Right atrium auricular region (tissue), 2 donors: ENCODE data around the gene CDH13. TPM values are rescaled to one million over a fixed set of nuclear protein-coding genes. Genes with fewer than 3 reads are reported as not detected.

ENCODE experiments used
- DNase-seq: peaks from one replicate; pipeline ENCODE4 v3.0.0-alpha.2; 2019; ENCODE audit warnings: low spot score
- H3K27ac ChIP-seq, 2 donors: fragments of 200-600 bp; sonication (generic); 1 replicate in 1 of 2; 2 replicates in 1 of 2; pipeline ENCODE4 v1.5.1; 2016 to 2019
- H3K27me3 ChIP-seq, 2 donors: fragments of 200-600 bp; sonication (generic); one replicate each; pipeline versions ENCODE4 v1.5.1 to v1.6.0; 2017 to 2019
- H3K36me3 ChIP-seq: fragments of 200-600 bp; sonication (generic); one replicate; pipeline ENCODE4 v1.5.1; 2016
- H3K4me1 ChIP-seq, 2 donors: fragments of 200-600 bp; sonication (generic); one replicate each; pipeline versions ENCODE4 v1.5.1 to v1.6.0; 2017 to 2019
- H3K4me3 ChIP-seq, 2 donors: fragments of 200-600 bp; sonication (generic); 1 replicate in 1 of 2; 2 replicates in 1 of 2; pipeline ENCODE4 v1.5.1; 2017 to 2019; ENCODE audit warnings: mild to moderate bottlenecking in 1 of 2, moderate library complexity in 1 of 2
- H3K9me3 ChIP-seq, 2 donors: fragments of 200-600 bp; sonication (generic); one replicate each; pipeline ENCODE4 v1.5.1; 2019
- total RNA-seq, 2 donors: library from RNA; depleted of rRNA; stranded (reverse); fragments of >200 nt; gene quantifications; one replicate each; pipeline ENCODE4 v1.1.0, GENCODE V29; 2016
- TF ChIP-seq, protein P1 (sequence below), 2 donors: fragments of 200-600 bp; sonication (generic); IDR thresholded peaks; one replicate each; pipeline ENCODE4 v1.5.1; 2019; ENCODE audit warnings: antibody characterized with exemption in 2 of 2

The CDH13 gene
- total RNA-seq, 2 donors from 2014 or later: 75.4 to 85.9 TPM

DNA sequence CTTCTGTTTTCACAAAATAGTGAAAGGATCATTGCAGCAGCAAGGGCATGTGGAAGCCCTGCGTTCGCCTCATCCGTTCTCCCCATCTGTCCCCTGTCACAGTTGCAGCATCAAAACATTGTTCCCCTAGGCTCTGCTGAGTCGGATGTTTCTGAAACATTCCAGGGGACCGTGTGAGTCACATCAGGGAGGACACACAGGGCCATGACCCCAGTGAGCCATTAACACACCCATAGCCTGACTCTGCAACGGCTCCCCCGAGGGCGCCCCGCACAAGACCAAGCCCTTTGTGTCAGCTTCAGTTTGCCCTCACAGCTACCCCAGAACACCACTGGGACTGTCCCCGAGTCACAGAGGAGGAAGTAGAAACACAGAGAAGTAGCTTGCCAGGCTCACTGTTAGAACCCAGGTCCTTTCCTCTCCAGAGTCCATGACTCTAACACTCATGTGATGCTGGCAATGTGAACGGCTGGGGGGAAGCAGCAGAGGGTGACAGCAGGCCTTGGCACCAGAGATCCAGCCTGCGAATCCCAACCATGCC lies 1117.7 kb downstream of the CDH13 start:
- Histone ChIP-seq H3K36me3 (peaks cover 6% of the 10 kb centered on the region), H3K4me1 (no peaks in the 10 kb centered on the region), H3K4me3 (no peak overlapping the region), H3K27me3 (no peaks in the 10 kb centered on the region), H3K9me3 (no peaks in the 10 kb centered on the region), H3K27ac (no peak overlapping the region)
- peak; percentile 68 for DNase-seq
- TF ChIP-seq, protein P1, sequence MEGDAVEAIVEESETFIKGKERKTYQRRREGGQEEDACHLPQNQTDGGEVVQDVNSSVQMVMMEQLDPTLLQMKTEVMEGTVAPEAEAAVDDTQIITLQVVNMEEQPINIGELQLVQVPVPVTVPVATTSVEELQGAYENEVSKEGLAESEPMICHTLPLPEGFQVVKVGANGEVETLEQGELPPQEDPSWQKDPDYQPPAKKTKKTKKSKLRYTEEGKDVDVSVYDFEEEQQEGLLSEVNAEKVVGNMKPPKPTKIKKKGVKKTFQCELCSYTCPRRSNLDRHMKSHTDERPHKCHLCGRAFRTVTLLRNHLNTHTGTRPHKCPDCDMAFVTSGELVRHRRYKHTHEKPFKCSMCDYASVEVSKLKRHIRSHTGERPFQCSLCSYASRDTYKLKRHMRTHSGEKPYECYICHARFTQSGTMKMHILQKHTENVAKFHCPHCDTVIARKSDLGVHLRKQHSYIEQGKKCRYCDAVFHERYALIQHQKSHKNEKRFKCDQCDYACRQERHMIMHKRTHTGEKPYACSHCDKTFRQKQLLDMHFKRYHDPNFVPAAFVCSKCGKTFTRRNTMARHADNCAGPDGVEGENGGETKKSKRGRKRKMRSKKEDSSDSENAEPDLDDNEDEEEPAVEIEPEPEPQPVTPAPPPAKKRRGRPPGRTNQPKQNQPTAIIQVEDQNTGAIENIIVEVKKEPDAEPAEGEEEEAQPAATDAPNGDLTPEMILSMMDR (IDR thresholded peaks at IDR 0.05): no peak

DNA sequence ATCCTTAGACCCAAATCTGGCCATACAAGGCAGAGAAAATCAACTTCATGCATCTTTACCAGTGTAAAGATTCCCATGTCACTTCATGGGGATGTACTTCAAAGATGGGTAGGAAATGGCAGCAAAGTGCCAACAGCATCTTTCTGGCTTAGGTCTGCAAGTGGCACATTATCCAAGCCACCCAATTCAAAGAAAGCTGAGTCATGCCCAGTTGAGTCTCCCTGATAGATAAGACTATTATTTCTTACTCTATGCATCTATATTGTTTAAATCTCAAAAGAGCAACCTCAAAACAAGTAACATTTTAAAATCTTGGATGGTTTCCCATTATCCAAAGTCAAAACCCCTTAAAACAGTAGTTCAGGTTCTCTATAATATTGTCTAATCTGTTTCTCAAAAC lies 1119.8 kb downstream of the CDH13 start:
- no peak overlapping the region for H3K27ac ChIP-seq
- TF ChIP-seq, protein P1 (IDR thresholded peaks at IDR 0.05): no peak

DNA sequence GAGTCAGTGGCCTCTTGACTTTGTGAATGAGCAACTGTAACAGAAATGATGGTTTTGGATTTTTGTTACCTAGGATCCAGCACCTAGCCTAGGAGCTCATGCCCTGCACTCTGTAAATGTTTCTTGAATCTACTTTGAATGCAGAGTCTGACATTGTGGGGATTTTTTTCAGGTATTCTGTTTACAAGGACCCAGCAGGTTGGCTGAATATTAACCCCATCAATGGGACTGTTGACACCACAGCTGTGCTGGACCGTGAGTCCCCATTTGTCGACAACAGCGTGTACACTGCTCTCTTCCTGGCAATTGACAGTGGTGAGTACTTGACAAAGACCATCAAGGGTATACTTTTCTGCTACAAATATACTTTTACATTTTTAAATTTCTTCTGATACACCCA lies 1121.2 kb downstream of the CDH13 start:
- Histone ChIP-seq H3K27ac (no peak overlapping the region), H3K36me3 (peaks cover 6% of the 10 kb centered on the region), H3K4me1 (no peaks in the 10 kb centered on the region), H3K27me3 (no peaks in the 10 kb centered on the region), H3K4me3 (no peak overlapping the region), H3K9me3 (no peaks in the 10 kb centered on the region)
- TF ChIP-seq, protein P1 (IDR thresholded peaks at IDR 0.05): no peak
- DNase-seq: no peak

More for the DNA sequence above, 1119.8 kb downstream of the CDH13 start:
- H3K9me3 ChIP-seq: no peaks in the 10 kb centered on the region
- H3K27me3 ChIP-seq: no peaks in the 10 kb centered on the region
- no peak for DNase-seq
- no peak overlapping the region for H3K4me3 ChIP-seq
- peaks cover 6% of the 10 kb centered on the region for H3K36me3 ChIP-seq
- H3K4me1 ChIP-seq: no peaks in the 10 kb centered on the region

DNA sequence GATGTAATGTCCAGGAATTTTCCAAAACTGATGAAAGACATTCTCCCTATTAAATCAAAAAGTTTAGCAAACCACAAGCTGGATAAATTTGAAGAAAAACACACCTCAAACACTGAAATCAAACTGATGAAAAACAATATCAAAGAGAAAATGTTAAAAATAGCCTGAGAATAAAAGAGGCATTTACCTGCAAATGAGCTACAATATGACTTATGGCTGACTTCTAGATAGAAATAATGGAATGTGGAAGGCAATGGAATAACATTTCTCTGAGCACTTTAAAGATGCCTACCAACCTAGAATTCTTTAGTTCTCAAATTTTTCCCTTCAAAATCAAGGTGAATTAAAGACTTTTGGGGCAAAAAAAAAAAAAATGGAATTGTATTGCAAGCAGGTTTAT lies 1128.6 kb downstream of the CDH13 start:
- no peak overlapping the region for H3K27ac ChIP-seq
- no peaks in the 10 kb centered on the region for H3K4me1 ChIP-seq
- H3K36me3 ChIP-seq: no peaks in the 10 kb centered on the region
- H3K27me3 ChIP-seq: no peaks in the 10 kb centered on the region
- peaks cover 0 to 15% of the 10 kb centered on the region in 2 donors for H3K9me3 ChIP-seq
- TF ChIP-seq, protein P1 (IDR thresholded peaks at IDR 0.05): no peak
- no peak overlapping the region for H3K4me3 ChIP-seq
- no peak for DNase-seq

DNA sequence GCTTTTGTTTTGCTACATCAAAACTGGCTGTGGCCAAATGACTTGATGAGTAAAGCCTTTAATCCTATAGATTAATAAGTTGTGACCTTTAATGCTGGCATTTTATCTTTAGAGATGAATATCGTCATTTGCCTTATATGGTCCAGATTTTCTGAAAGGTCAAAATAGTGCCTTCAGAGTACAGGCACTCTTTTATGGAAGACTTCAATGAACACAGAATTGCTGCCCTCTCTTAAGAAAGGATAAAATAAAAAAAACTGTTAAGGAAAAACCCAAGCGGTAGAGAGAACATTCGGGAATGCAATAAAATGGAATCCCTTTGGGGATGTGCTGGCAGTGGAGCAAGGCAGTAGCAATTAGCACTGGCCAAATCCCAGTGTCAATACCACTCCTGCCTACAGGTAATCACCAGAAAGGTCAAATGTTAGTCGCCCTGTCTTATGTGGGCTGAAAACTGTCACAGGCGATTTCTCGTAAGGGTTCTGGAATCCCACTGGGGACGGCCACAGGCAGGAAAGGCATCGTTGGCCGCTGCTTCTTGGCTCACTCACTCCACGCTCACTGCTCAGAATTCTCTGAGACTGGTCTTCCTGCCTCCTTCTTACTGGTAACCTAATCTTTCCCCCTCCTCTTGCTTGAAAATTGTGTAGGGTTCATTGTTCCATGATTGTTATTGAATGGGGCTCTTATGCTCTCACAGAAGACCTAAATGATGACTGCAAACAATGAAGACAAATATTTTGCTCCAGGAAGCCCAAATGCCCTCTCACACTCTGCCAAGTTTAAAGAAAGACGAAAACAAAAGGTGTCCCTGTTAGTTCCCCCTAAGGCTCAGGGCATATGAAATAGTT lies 1135.6 kb downstream of the CDH13 start:
- no peaks in the 10 kb centered on the region for H3K27me3 ChIP-seq
- H3K36me3 ChIP-seq: no peaks in the 10 kb centered on the region
- no peaks in the 10 kb centered on the region for H3K4me1 ChIP-seq
- DNase-seq: no peak
- no peak overlapping the region for H3K4me3 ChIP-seq
- TF ChIP-seq, protein P1 (IDR thresholded peaks at IDR 0.05): no peak
- H3K9me3 ChIP-seq: peaks cover 0 to 4% of the 10 kb centered on the region in 2 donors
- H3K27ac ChIP-seq: no peak overlapping the region
